VCaP (cell line): ENCODE results near the gene CENPO.

Experiments
- H3K27ac ChIP-seq: fragments of 450-650 bp; 2 replicates; pipeline ENCODE4 v1.5.1; 2017
- TF ChIP-seq, protein P1 (sequence below): fragments of 450-650 bp; conservative IDR thresholded peaks from 2 replicates; pipeline ENCODE4 v1.5.1; 2017; ENCODE audit warnings: mild to moderate bottlenecking, moderate library complexity

Gene CENPO

GRCh38 chr2:24754985-24755705 is 38.1 kb upstream of the CENPO start:
- TF ChIP-seq, protein P1, sequence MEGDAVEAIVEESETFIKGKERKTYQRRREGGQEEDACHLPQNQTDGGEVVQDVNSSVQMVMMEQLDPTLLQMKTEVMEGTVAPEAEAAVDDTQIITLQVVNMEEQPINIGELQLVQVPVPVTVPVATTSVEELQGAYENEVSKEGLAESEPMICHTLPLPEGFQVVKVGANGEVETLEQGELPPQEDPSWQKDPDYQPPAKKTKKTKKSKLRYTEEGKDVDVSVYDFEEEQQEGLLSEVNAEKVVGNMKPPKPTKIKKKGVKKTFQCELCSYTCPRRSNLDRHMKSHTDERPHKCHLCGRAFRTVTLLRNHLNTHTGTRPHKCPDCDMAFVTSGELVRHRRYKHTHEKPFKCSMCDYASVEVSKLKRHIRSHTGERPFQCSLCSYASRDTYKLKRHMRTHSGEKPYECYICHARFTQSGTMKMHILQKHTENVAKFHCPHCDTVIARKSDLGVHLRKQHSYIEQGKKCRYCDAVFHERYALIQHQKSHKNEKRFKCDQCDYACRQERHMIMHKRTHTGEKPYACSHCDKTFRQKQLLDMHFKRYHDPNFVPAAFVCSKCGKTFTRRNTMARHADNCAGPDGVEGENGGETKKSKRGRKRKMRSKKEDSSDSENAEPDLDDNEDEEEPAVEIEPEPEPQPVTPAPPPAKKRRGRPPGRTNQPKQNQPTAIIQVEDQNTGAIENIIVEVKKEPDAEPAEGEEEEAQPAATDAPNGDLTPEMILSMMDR, result no peak
- H3K27ac ChIP-seq, result no peak overlapping the region

DNA sequence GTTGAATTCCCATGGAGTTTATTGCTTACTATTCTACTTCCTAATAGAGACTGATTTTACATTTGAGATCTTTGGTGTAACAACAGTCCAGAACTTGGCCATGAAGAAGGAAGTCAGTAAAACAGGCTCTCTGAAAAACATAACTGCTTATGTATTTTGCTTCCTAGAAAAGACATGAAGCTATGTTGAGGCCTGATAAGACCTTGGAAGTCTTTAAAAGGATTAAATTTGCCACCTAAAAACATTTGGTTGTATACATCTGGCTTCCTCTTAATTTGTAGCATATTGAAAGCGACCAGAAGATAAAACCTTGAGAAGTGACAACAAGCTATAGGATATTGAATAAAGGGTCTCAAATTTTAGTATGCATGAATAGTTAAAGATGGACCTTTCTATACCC is 36.4 kb upstream of the CENPO start:
- H3K27ac ChIP-seq, result no peak overlapping the region
- TF ChIP-seq, protein P1, result no peak

GRCh38 chr2:24761866-24762265 is 31.4 kb upstream of the CENPO start:
- TF ChIP-seq, protein P1, result no peak
- no peak overlapping the region for H3K27ac ChIP-seq

GRCh38 chr2:24762518-24762917 is 30.7 kb upstream of the CENPO start:
- H3K27ac ChIP-seq, result no peak overlapping the region
- TF ChIP-seq, protein P1, result no peak

- H3K27ac ChIP-seq, result no peak overlapping the region
These were observed 29.4 kb upstream of the CENPO start for GRCh38 chr2:24763843-24764242.

DNA sequence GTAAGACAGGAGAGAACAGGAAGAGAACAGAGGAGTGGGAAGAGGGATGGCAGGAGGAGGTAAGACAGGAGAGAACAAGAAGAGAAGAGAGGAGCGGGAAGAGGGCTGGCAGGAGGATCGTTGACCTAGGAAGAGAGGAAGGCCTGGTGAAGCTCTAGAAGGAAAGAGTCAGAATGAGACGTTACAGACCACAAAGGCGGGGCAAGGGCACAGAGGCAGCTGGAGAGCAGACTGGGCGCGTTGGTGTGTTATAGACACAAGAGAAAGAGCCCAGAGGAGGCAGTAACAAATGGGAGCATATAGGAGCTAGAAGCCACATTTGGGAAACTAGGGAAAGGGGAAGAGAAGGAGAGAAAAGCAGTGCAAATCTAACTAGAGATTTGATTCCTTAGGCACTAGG is 26.6 kb upstream of the CENPO start:
- no peak overlapping the region for H3K27ac ChIP-seq
- TF ChIP-seq, protein P1, result no peak

More at GRCh38 chr2:24763843-24764242, 29.4 kb upstream of the CENPO start:
- TF ChIP-seq, protein P1, result no peak

DNA sequence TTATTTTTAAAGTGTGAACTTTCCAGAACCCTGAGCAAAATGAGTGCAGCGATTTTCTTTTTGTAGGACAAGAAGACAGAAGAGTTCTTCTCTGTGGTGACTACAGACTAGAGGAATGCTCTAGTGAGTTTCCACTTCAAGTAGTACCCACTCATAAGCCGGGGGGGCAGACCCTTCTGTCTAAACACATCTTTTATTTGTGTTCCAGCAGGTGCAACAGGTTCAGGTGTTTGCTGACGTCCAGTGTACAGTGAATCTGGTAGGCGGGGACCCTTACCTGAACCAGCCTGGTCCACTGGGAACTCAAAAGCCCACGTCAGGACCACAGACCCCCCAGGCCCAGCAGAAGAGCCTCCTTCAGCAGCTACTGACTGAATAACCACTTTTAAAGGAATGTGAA is 25.2 kb upstream of the CENPO start:
- H3K27ac ChIP-seq, result no peak overlapping the region
- TF ChIP-seq, protein P1, result no peak
